ENCODE measurements around the gene KCNK5. TPM values are rescaled to one million over a fixed set of nuclear protein-coding genes. Genes with fewer than 3 reads are reported as not detected.

KCNK5 gene
- total RNA-seq, 2 donors from 2014 or later: 16.9 to 31.0 TPM

- H3K4me3 ChIP-seq: no peak overlapping the region
- no peaks in the 10 kb centered on the region for H3K9me3 ChIP-seq
- H3K4me1 ChIP-seq: peaks cover 11% of the 10 kb centered on the region
- H3K27me3 ChIP-seq: no peaks in the 10 kb centered on the region
- TF ChIP-seq CTCF (IDR thresholded peaks at IDR 0.05) (no peak), POLR2A (IDR thresholded peaks at IDR 0.05) (no peak)
- WGBS, 2 donors: 53 to 83% methylated on average over 2 to 6 of the region's 6 CpGs
- no peak for DNase-seq
- intact Hi-C loops (cut with DNase I): no loop called here
- no peak overlapping the region for H3K27ac ChIP-seq
- ATAC-seq: no peak
- H3K36me3 ChIP-seq (replicated peaks in 1 of 2; ENCODE audit: insufficient read depth in 1 of 2, low read depth in 2 of 2): no peaks in the 10 kb centered on the region
These were observed 47.9 kb downstream of the KCNK5 start for GRCh38 chr6:39181333-39181732.

DNA sequence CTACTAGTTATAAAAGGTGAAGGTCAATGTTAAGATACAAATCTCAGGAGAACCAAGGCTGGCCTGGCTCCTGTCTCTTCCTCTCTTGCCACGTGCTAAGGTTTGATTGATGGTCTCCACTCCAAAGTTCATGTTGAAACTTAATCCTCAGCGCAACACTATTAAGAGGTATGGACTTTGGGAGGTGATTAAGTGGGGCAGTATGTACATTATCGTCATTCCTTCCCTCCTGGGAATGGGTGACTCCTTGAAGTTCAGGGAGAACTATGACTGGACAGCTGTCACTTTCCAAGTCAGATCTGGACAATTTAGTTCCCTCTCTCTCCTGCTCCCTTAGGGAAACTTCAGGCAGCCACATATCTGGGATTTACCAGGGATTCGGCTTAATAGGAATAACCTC lies 50.5 kb downstream of the KCNK5 start:
- H3K27ac ChIP-seq: no peak overlapping the region
- 47 to 49% methylated on average over 4 of the region's 4 CpGs for WGBS, 2 donors
- intact Hi-C loops (cut with DNase I): no loop called here
- H3K36me3 ChIP-seq (replicated peaks in 1 of 2; ENCODE audit: insufficient read depth in 1 of 2, low read depth in 2 of 2): no peaks in the 10 kb centered on the region
- DNase-seq (no peak), ATAC-seq (no peak)
- no peaks in the 10 kb centered on the region for H3K9me3 ChIP-seq
- no peak for TF ChIP-seq CTCF (IDR thresholded peaks at IDR 0.05)
- H3K4me3 ChIP-seq: no peak overlapping the region
- no peaks in the 10 kb centered on the region for H3K27me3 ChIP-seq
- H3K4me1 ChIP-seq: peaks cover 1% of the 10 kb centered on the region

- H3K27me3 ChIP-seq: no peaks in the 10 kb centered on the region
- no peak overlapping the region for H3K27ac ChIP-seq
- TF ChIP-seq CTCF (IDR thresholded peaks at IDR 0.05) (no peak), POLR2A (IDR thresholded peaks at IDR 0.05) (no peak)
- H3K4me3 ChIP-seq: no peak overlapping the region
- ATAC-seq (no peak), DNase-seq (no peak)
- no peaks in the 10 kb centered on the region for H3K36me3 ChIP-seq (replicated peaks in 1 of 2; ENCODE audit: insufficient read depth in 1 of 2, low read depth in 2 of 2)
- H3K4me1 ChIP-seq: no peaks in the 10 kb centered on the region
- no peaks in the 10 kb centered on the region for H3K9me3 ChIP-seq
- intact Hi-C loops (cut with DNase I): no loop called here
- WGBS, 2 donors: 84 to 88% methylated on average over 8 of the region's 8 CpGs
These were observed 51.0 kb downstream of the KCNK5 start for GRCh38 chr6:39178235-39178634.

DNA sequence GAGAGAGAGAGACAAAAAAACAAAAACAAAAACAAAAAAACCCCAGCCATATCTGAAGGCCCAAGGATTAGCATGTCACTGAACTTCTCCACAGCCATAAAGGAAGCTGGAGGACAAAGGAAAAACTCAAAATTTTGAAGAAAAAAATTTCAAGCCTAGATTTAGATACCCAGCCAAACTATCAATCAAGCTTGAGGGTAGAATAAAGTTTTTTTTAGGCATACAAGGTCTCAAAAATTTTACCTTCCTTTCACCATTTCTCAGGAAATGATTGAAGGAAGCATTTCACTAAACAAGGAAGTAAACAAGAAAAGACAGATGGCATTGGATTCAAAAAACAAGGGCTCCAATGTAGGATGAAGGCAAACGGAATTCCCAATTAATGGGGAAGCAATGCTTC lies 52.1 kb downstream of the KCNK5 start:
- no peak for ATAC-seq
- Histone ChIP-seq H3K9me3 (no peaks in the 10 kb centered on the region), H3K4me3 (no peak overlapping the region), H3K27me3 (no peaks in the 10 kb centered on the region), H3K4me1 (no peaks in the 10 kb centered on the region), H3K36me3 (replicated peaks in 1 of 2; ENCODE audit: insufficient read depth in 1 of 2, low read depth in 2 of 2) (no peaks in the 10 kb centered on the region), H3K27ac (no peak overlapping the region)
- no peak for TF ChIP-seq CTCF (IDR thresholded peaks at IDR 0.05)
- no peak for TF ChIP-seq POLR2A (IDR thresholded peaks at IDR 0.05)
- WGBS, 2 donors: 90 to 91% methylated on average over 1 of the region's 1 CpG
- intact Hi-C loops (cut with DNase I): no loop called here
- DNase-seq: no peak

DNA sequence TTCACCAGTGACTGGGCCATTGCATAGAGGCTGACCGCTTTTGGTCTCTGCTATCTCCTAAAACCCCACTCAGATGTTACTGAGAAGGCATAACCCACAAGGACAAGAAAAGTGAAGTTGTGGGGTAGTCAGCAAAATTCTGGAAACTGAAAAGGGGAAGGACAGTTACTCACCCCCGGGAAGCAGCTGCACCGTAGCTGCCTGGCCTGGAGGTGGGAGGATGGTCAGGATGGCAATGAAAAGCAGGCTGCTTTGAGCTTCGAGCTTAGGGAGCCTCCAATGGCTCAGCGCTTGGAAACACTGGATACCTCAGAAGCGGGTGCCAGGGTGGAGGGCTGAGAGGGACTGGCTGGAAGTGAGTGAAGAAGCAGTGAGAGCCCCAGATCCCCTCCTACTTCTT lies 56.0 kb downstream of the KCNK5 start:
- no peak for DNase-seq
- peaks cover 34% of the 10 kb centered on the region for H3K4me1 ChIP-seq
- no peaks in the 10 kb centered on the region for H3K36me3 ChIP-seq (replicated peaks in 1 of 2; ENCODE audit: insufficient read depth in 1 of 2, low read depth in 2 of 2)
- TF ChIP-seq POLR2A (IDR thresholded peaks at IDR 0.05): no peak
- no peak for TF ChIP-seq CTCF (IDR thresholded peaks at IDR 0.05)
- ATAC-seq: no peak
- 83 to 86% methylated on average over 4 to 6 of the region's 6 CpGs for whole genome bisulfite sequencing, 2 donors
- no peaks in the 10 kb centered on the region for H3K9me3 ChIP-seq
- no peak overlapping the region for H3K4me3 ChIP-seq
- intact Hi-C loops (cut with DNase I): no loop called here
- H3K27ac ChIP-seq: no peak overlapping the region
- H3K27me3 ChIP-seq: no peaks in the 10 kb centered on the region
